SH-SY5Y (cell line): ENCODE results near the gene ATP13A4.

Experiments used
- GATA2 ChIP-seq: IDR thresholded peaks from 2 replicates; pipeline ENCODE4 v1.6.1; 2011; ENCODE audit warnings: mild to moderate bottlenecking, low read depth, low read length
- GATA3 ChIP-seq: IDR thresholded peaks from 2 replicates; pipeline ENCODE4 v1.6.1; 2011; ENCODE audit warnings: low read depth, mild to moderate bottlenecking, low read length, moderate library complexity

DNA sequence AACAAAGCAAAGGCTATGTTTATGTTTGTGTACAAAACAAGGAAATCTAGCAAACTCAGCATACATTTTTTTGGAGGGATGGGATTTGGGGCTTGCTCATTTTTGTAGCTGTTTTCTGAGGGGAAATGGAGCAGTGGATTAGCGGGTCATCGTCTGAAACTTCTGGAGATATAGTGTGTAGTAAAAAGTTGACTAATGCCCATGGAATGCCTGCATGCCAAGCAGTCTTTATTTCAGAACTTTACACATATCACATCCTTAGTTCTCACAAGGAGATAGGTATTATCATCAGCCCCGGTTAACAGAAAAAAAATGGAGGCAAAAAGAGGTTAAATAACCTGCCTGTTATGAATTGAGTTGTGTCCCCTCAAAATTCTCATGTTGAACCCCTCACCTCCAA lies 47.1 kb downstream of the ATP13A4 start:
- TF ChIP-seq GATA2 = no peak
- no peak for TF ChIP-seq GATA3
